Measurements from ENCODE around the gene MTNR1B.
A peak's percentile ranks its signal among the peaks of the same experiment; 100 is the strongest.

Gene MTNR1B

DNA sequence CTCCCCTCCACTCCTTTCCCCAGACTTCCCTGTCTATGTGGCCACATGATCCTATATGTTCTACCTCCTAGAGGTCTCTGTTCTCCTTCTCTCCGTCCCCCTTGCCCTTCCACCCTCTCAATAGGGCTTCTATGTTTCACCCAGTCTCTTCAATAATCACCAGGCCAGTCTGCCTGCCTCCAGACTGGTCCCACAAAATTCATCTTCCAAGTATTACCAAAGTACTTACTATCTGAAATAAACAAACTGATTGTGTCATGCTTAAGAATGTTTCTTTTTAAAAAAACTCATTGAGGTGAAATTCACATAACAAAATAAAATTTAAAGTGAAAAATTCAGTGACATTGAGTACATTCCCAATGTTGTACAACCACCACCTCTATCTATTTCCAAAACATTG is 44.2 kb downstream of the MTNR1B start:
- H3K4me1 Mint-ChIP-seq: no peaks in the 10 kb centered on the region
- DNase-seq: no peak

DNA sequence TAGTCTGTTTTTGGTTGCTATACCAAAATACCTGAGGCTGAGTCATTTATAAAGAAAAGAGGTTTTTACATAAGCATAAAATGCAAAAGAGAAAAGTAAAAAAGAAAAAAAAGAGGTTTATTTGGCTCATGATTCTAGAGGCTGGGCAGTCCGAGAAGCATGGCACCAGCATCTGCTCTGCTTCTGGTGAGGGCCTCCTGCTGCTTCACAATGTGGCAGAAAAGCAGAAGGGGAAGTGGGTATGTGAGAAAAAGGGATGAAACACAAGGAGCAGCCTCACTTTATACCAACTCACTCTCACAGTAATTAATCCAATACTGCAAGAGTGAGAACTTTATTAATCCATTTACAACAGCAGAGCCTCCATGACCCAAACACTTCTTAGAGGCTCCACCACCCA is 47.1 kb downstream of the MTNR1B start:
- no peak for DNase-seq
- TF ChIP-seq, protein P1, sequence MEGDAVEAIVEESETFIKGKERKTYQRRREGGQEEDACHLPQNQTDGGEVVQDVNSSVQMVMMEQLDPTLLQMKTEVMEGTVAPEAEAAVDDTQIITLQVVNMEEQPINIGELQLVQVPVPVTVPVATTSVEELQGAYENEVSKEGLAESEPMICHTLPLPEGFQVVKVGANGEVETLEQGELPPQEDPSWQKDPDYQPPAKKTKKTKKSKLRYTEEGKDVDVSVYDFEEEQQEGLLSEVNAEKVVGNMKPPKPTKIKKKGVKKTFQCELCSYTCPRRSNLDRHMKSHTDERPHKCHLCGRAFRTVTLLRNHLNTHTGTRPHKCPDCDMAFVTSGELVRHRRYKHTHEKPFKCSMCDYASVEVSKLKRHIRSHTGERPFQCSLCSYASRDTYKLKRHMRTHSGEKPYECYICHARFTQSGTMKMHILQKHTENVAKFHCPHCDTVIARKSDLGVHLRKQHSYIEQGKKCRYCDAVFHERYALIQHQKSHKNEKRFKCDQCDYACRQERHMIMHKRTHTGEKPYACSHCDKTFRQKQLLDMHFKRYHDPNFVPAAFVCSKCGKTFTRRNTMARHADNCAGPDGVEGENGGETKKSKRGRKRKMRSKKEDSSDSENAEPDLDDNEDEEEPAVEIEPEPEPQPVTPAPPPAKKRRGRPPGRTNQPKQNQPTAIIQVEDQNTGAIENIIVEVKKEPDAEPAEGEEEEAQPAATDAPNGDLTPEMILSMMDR (IDR thresholded peaks at IDR 0.05): no peak
- Mint-ChIP-seq H3K36me3 (ENCODE audit: low read depth) (no peaks in the 10 kb centered on the region), H3K27me3 (ENCODE audit: low read depth, poor library complexity) (peaks cover 4% of the 10 kb centered on the region), H3K4me1 (peaks cover 7% of the 10 kb centered on the region), H3K27ac (no peak overlapping the region), H3K4me3 (no peak overlapping the region), H3K9me3 (peaks cover 10% of the 10 kb centered on the region)

More for the DNA sequence above, 44.2 kb downstream of the MTNR1B start:
- H3K27me3 Mint-ChIP-seq (ENCODE audit: low read depth, poor library complexity): peaks cover 4% of the 10 kb centered on the region
- TF ChIP-seq, protein P1 (IDR thresholded peaks at IDR 0.05): no peak
- no peak overlapping the region for H3K4me3 Mint-ChIP-seq
- no peaks in the 10 kb centered on the region for H3K36me3 Mint-ChIP-seq (ENCODE audit: low read depth)
- H3K9me3 Mint-ChIP-seq: peaks cover 10% of the 10 kb centered on the region
- H3K27ac Mint-ChIP-seq: peak overlapping the region; percentile 4

DNA sequence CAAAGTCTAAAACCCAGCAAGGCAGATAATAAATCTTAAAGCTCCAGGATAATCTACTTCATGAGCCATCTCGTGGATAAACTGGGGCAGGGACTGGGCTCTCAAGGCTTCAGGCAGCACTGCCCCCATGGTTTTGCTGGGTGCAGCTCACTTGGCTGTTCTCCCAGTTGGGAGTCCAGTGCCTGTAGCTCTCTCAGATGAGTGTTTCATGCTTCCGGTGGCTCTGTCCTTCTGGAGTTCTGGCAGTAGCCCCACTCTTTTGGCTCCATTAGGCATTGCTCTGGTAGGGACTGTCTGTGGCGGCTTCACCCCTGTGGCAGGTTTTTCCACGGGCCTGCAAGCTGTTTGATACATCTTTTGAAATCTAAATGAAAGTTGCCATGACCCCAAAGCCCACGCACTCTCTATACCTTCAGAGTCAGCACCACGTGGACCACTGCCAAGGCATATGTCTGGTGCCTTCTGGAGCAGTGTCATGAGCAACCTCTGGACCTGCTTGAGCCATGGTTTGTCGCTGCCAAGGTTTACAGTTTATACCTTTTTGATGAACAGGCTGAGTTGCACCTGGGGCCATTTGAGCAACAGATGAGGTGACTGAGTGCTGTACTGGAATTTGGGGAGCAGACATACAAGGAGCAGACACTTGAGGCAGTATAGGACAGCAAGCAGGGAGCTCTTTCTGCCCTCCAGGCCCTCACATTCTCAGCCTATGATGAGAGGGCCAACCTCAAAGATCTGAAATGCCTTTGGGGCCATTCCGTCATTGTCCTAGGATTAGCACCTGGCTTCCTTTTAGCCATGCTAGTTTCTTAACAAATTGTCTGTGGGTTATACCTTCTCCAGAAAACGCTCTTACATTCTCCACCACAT is 48.6 kb downstream of the MTNR1B start:
- Mint-ChIP-seq H3K27ac (no peak overlapping the region), H3K9me3 (peaks cover 10% of the 10 kb centered on the region), H3K4me1 (peaks cover 7% of the 10 kb centered on the region), H3K36me3 (ENCODE audit: low read depth) (no peaks in the 10 kb centered on the region), H3K4me3 (no peak overlapping the region), H3K27me3 (ENCODE audit: low read depth, poor library complexity) (peaks cover 4% of the 10 kb centered on the region)
- DNase-seq: no peak
- TF ChIP-seq, protein P1 (IDR thresholded peaks at IDR 0.05): no peak

DNA sequence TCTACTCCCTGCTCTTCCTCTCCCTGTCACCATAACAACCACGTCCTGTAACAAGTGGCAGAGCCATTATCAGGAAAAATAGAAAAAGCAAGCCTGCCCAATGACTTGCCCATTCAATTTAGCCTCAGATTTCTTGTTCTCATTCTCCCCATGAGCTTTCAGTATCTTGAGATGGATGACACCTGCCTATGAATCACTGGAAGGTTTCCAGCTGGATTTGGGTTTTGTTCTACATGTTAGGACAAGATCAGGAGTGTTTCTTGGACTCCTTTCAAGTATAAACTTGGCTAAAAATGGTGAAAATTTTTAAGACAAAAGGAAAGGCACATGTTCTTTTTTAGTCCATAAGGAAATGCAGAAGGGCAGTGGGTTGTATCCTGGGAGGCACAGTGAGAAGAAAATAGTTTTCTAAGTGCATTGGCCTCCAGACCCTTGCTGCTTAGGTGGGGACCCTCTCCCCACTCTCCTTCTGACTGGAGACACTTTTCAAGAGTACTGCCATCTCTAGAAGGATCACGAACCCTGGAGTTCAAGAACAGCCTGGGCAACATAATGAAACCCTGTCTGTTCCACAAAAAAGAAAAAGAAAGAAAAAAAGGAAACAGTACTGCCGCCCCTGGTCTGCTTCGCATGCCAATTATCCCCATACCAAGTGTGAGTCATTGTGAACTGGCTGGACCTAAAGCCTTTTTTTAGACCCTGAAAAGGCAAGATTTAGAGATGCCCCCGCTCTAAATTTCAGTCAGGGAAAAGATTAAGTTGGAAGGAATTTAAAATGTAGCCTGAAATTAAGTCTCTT is 51.0 kb downstream of the MTNR1B start:
- Mint-ChIP-seq H3K27me3 (ENCODE audit: low read depth, poor library complexity) (peaks cover 6% of the 10 kb centered on the region), H3K4me3 (no peak overlapping the region), H3K9me3 (peaks cover 10% of the 10 kb centered on the region), H3K4me1 (peaks cover 7% of the 10 kb centered on the region), H3K36me3 (ENCODE audit: low read depth) (no peaks in the 10 kb centered on the region), H3K27ac (no peak overlapping the region)
- DNase-seq: no peak
- TF ChIP-seq, protein P1 (IDR thresholded peaks at IDR 0.05): no peak

DNA sequence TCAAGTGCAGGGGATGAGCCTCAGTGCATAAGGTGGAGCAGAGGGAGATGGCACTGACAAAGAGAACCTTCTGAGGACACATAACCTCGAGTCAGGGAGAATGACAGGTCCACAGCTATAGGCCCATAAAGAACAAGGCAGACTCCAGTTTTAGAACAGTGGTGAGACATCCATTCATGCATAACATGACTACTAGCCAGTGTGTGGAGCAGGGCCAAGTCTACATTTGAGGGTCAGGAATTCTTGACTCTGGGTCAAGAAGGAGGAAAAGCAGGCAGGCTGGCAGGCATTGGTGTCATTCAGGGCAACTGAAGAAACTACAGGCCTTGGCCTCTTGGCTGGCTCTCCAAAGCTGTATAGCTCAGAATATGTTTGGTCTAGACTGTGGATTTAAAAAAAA is 54.9 kb downstream of the MTNR1B start:
- H3K9me3 Mint-ChIP-seq: no peaks in the 10 kb centered on the region
- TF ChIP-seq, protein P1 (IDR thresholded peaks at IDR 0.05): no peak
- no peaks in the 10 kb centered on the region for H3K36me3 Mint-ChIP-seq (ENCODE audit: low read depth)
- no peak overlapping the region for H3K27ac Mint-ChIP-seq
- no peak for DNase-seq
- H3K27me3 Mint-ChIP-seq (ENCODE audit: low read depth, poor library complexity): peaks cover 5% of the 10 kb centered on the region
- H3K4me1 Mint-ChIP-seq: peaks cover 7% of the 10 kb centered on the region
- no peak overlapping the region for H3K4me3 Mint-ChIP-seq

Measured in nephron progenitor cell (in vitro differentiated cells).